CD4-positive, CD25-positive, alpha-beta regulatory T cell (primary cell): Measurements from ENCODE around the gene GABARAP. TPM values are rescaled to one million over a fixed set of nuclear protein-coding genes. Genes with fewer than 3 reads are reported as not detected.

ENCODE experiments used
- ATAC-seq, 2 donors: fragments of 150-1000 bp; cut with Tn5 transposase; one replicate each; pipeline ENCODE4 v1.10.0; 2021; ENCODE audit warnings: low read depth in 2 of 2, moderate number of reproducible peaks in 2 of 2, moderate library complexity in 1 of 2
- DNase-seq, 3 donors: peaks; one replicate each; pipeline versions ENCODE4 v3.0.0 to v3.0.0-alpha.2; 2012 to 2022; ENCODE audit warnings: mixed read lengths in 1 of 3
- H3K27ac ChIP-seq: one replicate; pipeline ENCODE4 v1.7.0; 2013; ENCODE audit warnings: mild to moderate bottlenecking, low read length; ENCODE audit not compliant: insufficient read depth, poor library complexity, severe bottlenecking
- H3K27me3 ChIP-seq: one replicate; pipeline ENCODE4 v1.7.0; 2013; ENCODE audit warnings: low read length; ENCODE audit not compliant: control insufficient read depth, insufficient read depth
- H3K36me3 ChIP-seq: one replicate; pipeline ENCODE4 v1.7.0; 2013; ENCODE audit warnings: mild to moderate bottlenecking, low read length, moderate library complexity; ENCODE audit not compliant: control insufficient read depth, insufficient read depth
- H3K4me1 ChIP-seq: 2 replicates; pipeline ENCODE4 v1.7.0; 2013; ENCODE audit warnings: mild to moderate bottlenecking, low read length; ENCODE audit not compliant: insufficient read depth, control insufficient read depth, poor library complexity, severe bottlenecking
- H3K4me3 ChIP-seq: one replicate; pipeline ENCODE4 v1.7.0; 2013; ENCODE audit warnings: low read depth, mild to moderate bottlenecking, low read length, moderate library complexity
- H3K9me3 ChIP-seq, 2 experiments: 1 replicate in 1 of 2; 2 replicates in 1 of 2; pipeline ENCODE4 v1.7.0; 2013; ENCODE audit warnings: low read length in 2 of 2, mild to moderate bottlenecking in 1 of 2, moderate library complexity in 1 of 2; ENCODE audit not compliant: control insufficient read depth in 2 of 2
- H3K27ac Mint-ChIP-seq, 3 donors: one replicate each; pipeline ENCODE4 v1.8.0; 2020 to 2022; ENCODE audit warnings: mild to moderate bottlenecking in 3 of 3, mixed read lengths in 3 of 3, moderate library complexity in 2 of 3
- H3K27me3 Mint-ChIP-seq: one replicate; pipeline ENCODE4 v1.8.0; 2022; ENCODE audit warnings: mild to moderate bottlenecking, mixed read lengths
- H3K36me3 Mint-ChIP-seq: one replicate; pipeline ENCODE4 v1.8.0; 2020; ENCODE audit warnings: mixed read lengths
- H3K4me1 Mint-ChIP-seq, 4 donors: one replicate each; pipeline ENCODE4 v1.8.0; 2020 to 2022; ENCODE audit warnings: mixed read lengths in 4 of 4, mild to moderate bottlenecking in 1 of 4
- H3K4me3 Mint-ChIP-seq, 4 donors: one replicate each; pipeline ENCODE4 v1.8.0; 2020 to 2022; ENCODE audit warnings: mild to moderate bottlenecking in 4 of 4, mixed read lengths in 4 of 4, moderate library complexity in 3 of 4
- H3K9me3 Mint-ChIP-seq, 7 donors: one replicate each; pipeline ENCODE4 v1.8.0; 2020 to 2022; ENCODE audit warnings: mixed read lengths in 7 of 7, mild to moderate bottlenecking in 3 of 7, moderate library complexity in 2 of 7
- polyA plus RNA-seq, 4 donors: library from polyadenylated mRNA; unstranded; fragments of 300-500 nt; fragmentation: Illumina TruSeq; gene quantifications; one replicate each; pipeline ENCODE4 v1.2.3, GENCODE V29; 2021
- total RNA-seq: library from RNA; stranded (reverse); gene quantifications from one replicate; pipeline ENCODE4 v1.2.3, GENCODE V29; 2022

Gene GABARAP
- total and polyA plus RNA-seq, 5 donors from 2014 or later, result 227 to 1,205 (median 943) TPM

- H3K27me3 Mint-ChIP-seq, result peaks cover 7% of the 10 kb centered on the region
- Histone ChIP-seq H3K27ac (no peak overlapping the region), H3K9me3 (no peaks in the 10 kb centered on the region), H3K4me3 (no peak overlapping the region), H3K4me1 (no peaks in the 10 kb centered on the region), H3K36me3 (no peaks in the 10 kb centered on the region), H3K27me3 (no peaks in the 10 kb centered on the region)
- H3K36me3 Mint-ChIP-seq, result peaks cover 11% of the 10 kb centered on the region
- H3K4me1 Mint-ChIP-seq, result peaks cover 0 to 8% (median 3%) of the 10 kb centered on the region in 4 donors
- no peak for ATAC-seq
- no peaks in the 10 kb centered on the region for H3K9me3 Mint-ChIP-seq
- no peak for DNase-seq
- H3K27ac Mint-ChIP-seq, result no peak overlapping the region
- H3K4me3 Mint-ChIP-seq, result no peak overlapping the region
Measured at GRCh38 chr17:7191069-7191468, 51.2 kb downstream of the GABARAP start.

- no peak for DNase-seq
Measured at GRCh38 chr17:7190276-7190917, 51.9 kb downstream of the GABARAP start.

More at GRCh38 chr17:7190276-7190917, 51.9 kb downstream of the GABARAP start:
- Mint-ChIP-seq H3K4me1 (peaks cover 0 to 8% (median 3%) of the 10 kb centered on the region in 4 donors), H3K27me3 (peaks cover 7% of the 10 kb centered on the region), H3K27ac (no peak overlapping the region), H3K9me3 (no peaks in the 10 kb centered on the region), H3K4me3 (no peak overlapping the region), H3K36me3 (peaks cover 10% of the 10 kb centered on the region)
- H3K4me3 ChIP-seq, result no peak overlapping the region
- no peaks in the 10 kb centered on the region for H3K27me3 ChIP-seq
- H3K36me3 ChIP-seq, result no peaks in the 10 kb centered on the region
- H3K27ac ChIP-seq, result no peak overlapping the region
- no peak for ATAC-seq
- H3K4me1 ChIP-seq, result no peaks in the 10 kb centered on the region
- H3K9me3 ChIP-seq, result no peaks in the 10 kb centered on the region

Other genes starting within 250 kb of the GABARAP start
Only the 30 nearest of the 36 such genes appear.
- gene SLC16A13, start 206.4 kb downstream of the GABARAP start, total RNA-seq, result 3.8 TPM
- 1 to 10 TPM; 1.1 to 1.9 (median 1.5) TPM for gene SLC16A13, start 206.4 kb downstream of the GABARAP start, polyA plus RNA-seq
- 0.39 TPM for gene SLC16A11, start 198.4 kb downstream of the GABARAP start, total RNA-seq
- 1 to 10 TPM in 1 of 4 donors, under 1 TPM in 2, not detected in 1; 0.30 to 1.2 (median 0.67) TPM for gene SLC16A11, start 198.4 kb downstream of the GABARAP start, polyA plus RNA-seq
- gene CLEC10A, start 162.2 kb downstream of the GABARAP start, total RNA-seq, result not detected
- not detected for gene CLEC10A, start 162.2 kb downstream of the GABARAP start, polyA plus RNA-seq
- gene ASGR2, start 127.6 kb downstream of the GABARAP start, total RNA-seq, result not detected
- not detected for gene ASGR2, start 127.6 kb downstream of the GABARAP start, polyA plus RNA-seq
- not detected for gene ASGR1, start 63.1 kb downstream of the GABARAP start, total RNA-seq
- gene ASGR1, start 63.1 kb downstream of the GABARAP start, polyA plus RNA-seq, result under 1 TPM in 1 of 4 donors, not detected in 3; 0.24 TPM
- gene DLG4, start 22.6 kb downstream of the GABARAP start, total RNA-seq, result 2.9 TPM
- gene DLG4, start 22.6 kb downstream of the GABARAP start, polyA plus RNA-seq, result under 1 TPM; 0.22 to 0.73 (median 0.42) TPM
- gene ACADVL, start 22.5 kb downstream of the GABARAP start, total RNA-seq, result 277 TPM
- 10 to 100 TPM; 73.6 to 92.3 (median 84.9) TPM for gene ACADVL, start 22.5 kb downstream of the GABARAP start, polyA plus RNA-seq
- gene DVL2, start 7.9 kb downstream of the GABARAP start, total RNA-seq, result 35.8 TPM
- gene DVL2, start 7.9 kb downstream of the GABARAP start, polyA plus RNA-seq, result 10 to 100 TPM; 10.5 to 19.4 (median 15.7) TPM
- gene PHF23, start 3.0 kb downstream of the GABARAP start, total RNA-seq, result 16.0 TPM
- 10 to 100 TPM; 17.0 to 24.8 (median 21.2) TPM for gene PHF23, start 3.0 kb downstream of the GABARAP start, polyA plus RNA-seq
- gene CTDNEP1, start 9.3 kb upstream of the GABARAP start, total RNA-seq, result 114 TPM
- gene CTDNEP1, start 9.3 kb upstream of the GABARAP start, polyA plus RNA-seq, result 10 to 100 TPM; 33.0 to 40.7 (median 38.8) TPM
- gene ELP5, start 9.8 kb upstream of the GABARAP start, total RNA-seq, result 31.6 TPM
- gene ELP5, start 9.8 kb upstream of the GABARAP start, polyA plus RNA-seq, result 10 to 100 TPM; 54.5 to 74.0 (median 59.0) TPM
- not detected for gene CLDN7, start 20.0 kb upstream of the GABARAP start, total RNA-seq
- 1 to 10 TPM in 2 of 4 donors, under 1 TPM in 2; 0.55 to 2.0 (median 1.3) TPM for gene CLDN7, start 20.0 kb upstream of the GABARAP start, polyA plus RNA-seq
- gene SLC2A4, start 39.3 kb upstream of the GABARAP start, total RNA-seq, result not detected
- gene SLC2A4, start 39.3 kb upstream of the GABARAP start, polyA plus RNA-seq, result not detected
- not detected for gene YBX2, start 52.2 kb upstream of the GABARAP start, total RNA-seq
- gene YBX2, start 52.2 kb upstream of the GABARAP start, polyA plus RNA-seq, result not detected
- gene EIF5A, start 65.2 kb upstream of the GABARAP start, total RNA-seq, result 485 TPM
- 100 to 1,000 TPM; 210 to 631 (median 398) TPM for gene EIF5A, start 65.2 kb upstream of the GABARAP start, polyA plus RNA-seq
- gene GPS2, start 72.9 kb upstream of the GABARAP start, total RNA-seq, result 129 TPM
- gene GPS2, start 72.9 kb upstream of the GABARAP start, polyA plus RNA-seq, result 100 to 1,000 TPM in 2 of 4 donors, 10 to 100 TPM in 2; 79.3 to 107 (median 96.5) TPM
- 39.5 TPM for gene NEURL4, start 86.9 kb upstream of the GABARAP start, total RNA-seq
- gene NEURL4, start 86.9 kb upstream of the GABARAP start, polyA plus RNA-seq, result 1 to 10 TPM in 2 of 4 donors, under 1 TPM in 2; 0.27 to 1.2 (median 0.83) TPM
- gene ACAP1, start 94.1 kb upstream of the GABARAP start, total RNA-seq, result 723 TPM
- 100 to 1,000 TPM; 194 to 259 (median 213) TPM for gene ACAP1, start 94.1 kb upstream of the GABARAP start, polyA plus RNA-seq
- gene KCTD11, start 109.7 kb upstream of the GABARAP start, total RNA-seq, result 1.3 TPM
- gene KCTD11, start 109.7 kb upstream of the GABARAP start, polyA plus RNA-seq, result 1 to 10 TPM; 2.6 to 4.0 (median 2.9) TPM
- gene TMEM95, start 112.7 kb upstream of the GABARAP start, total RNA-seq, result not detected
- gene TMEM95, start 112.7 kb upstream of the GABARAP start, polyA plus RNA-seq, result not detected
- 4.8 TPM for gene TNK1, start 138.6 kb upstream of the GABARAP start, total RNA-seq
- 1 to 10 TPM in 3 of 4 donors, under 1 TPM in 1; 0.42 to 3.8 (median 1.4) TPM for gene TNK1, start 138.6 kb upstream of the GABARAP start, polyA plus RNA-seq
- 113 TPM for gene PLSCR3, start 152.1 kb upstream of the GABARAP start, total RNA-seq
- 100 to 1,000 TPM; 148 to 174 (median 153) TPM for gene PLSCR3, start 152.1 kb upstream of the GABARAP start, polyA plus RNA-seq
- gene TMEM256, start 161.6 kb upstream of the GABARAP start, total RNA-seq, result 23.0 TPM
- 10 to 100 TPM; 64.9 to 80.9 (median 66.7) TPM for gene TMEM256, start 161.6 kb upstream of the GABARAP start, polyA plus RNA-seq
- 3.6 TPM for gene NLGN2, start 165.4 kb upstream of the GABARAP start, total RNA-seq
- gene NLGN2, start 165.4 kb upstream of the GABARAP start, polyA plus RNA-seq, result not detected
- not detected for gene SPEM1, start 177.9 kb upstream of the GABARAP start, total RNA-seq
- gene SPEM1, start 177.9 kb upstream of the GABARAP start, polyA plus RNA-seq, result not detected
- not detected for gene SPEM2, start 183.2 kb upstream of the GABARAP start, total RNA-seq
- not detected for gene SPEM2, start 183.2 kb upstream of the GABARAP start, polyA plus RNA-seq
- not detected for gene SPEM3, start 186.4 kb upstream of the GABARAP start, total RNA-seq
- gene SPEM3, start 186.4 kb upstream of the GABARAP start, polyA plus RNA-seq, result not detected
- 16.8 TPM for gene TMEM102, start 193.0 kb upstream of the GABARAP start, total RNA-seq
- 10 to 100 TPM; 22.3 to 28.4 (median 24.2) TPM for gene TMEM102, start 193.0 kb upstream of the GABARAP start, polyA plus RNA-seq
- gene FGF11, start 197.1 kb upstream of the GABARAP start, total RNA-seq, result 3.3 TPM
- under 1 TPM in 3 of 4 donors, not detected in 1; 0.07 to 0.27 (median 0.18) TPM for gene FGF11, start 197.1 kb upstream of the GABARAP start, polyA plus RNA-seq
- 7.6 TPM for gene CHRNB1, start 202.6 kb upstream of the GABARAP start, total RNA-seq
- gene CHRNB1, start 202.6 kb upstream of the GABARAP start, polyA plus RNA-seq, result 10 to 100 TPM; 18.0 to 28.7 (median 27.0) TPM